BJ (cell line): Measurements from ENCODE around the gene RNF4. TPM values are rescaled to one million over a fixed set of nuclear protein-coding genes. Genes with fewer than 3 reads are reported as not detected.
A peak's percentile ranks its signal among the peaks of the same experiment; 100 is the strongest.

ENCODE experiments used
- CTCF ChIA-PET: fragments of 350-600 bp; formaldehyde crosslinking; extraction: SDS; loops from one replicate; lab custom pipeline; 2021; ENCODE audit warnings: antibody characterized with exemption, inconsistent platforms; lab: Yijun Ruan, JAX
- POLR2A ChIA-PET: fragments of 300-600 bp; sonication (Branson Sonifier 250); formaldehyde crosslinking; extraction: SDS; loops from one replicate; lab custom pipeline; 2021; ENCODE audit warnings: antibody characterized with exemption; lab: Charles Lee
- DNase-seq: peaks from one replicate; pipeline ENCODE4 v3.0.0-alpha.2; 2011; ENCODE audit warnings: low read depth
- H3K27me3 ChIP-seq: 2 replicates; pipeline ENCODE4 v1.6.0; 2011; ENCODE audit warnings: low read length; ENCODE audit not compliant: control insufficient read depth, insufficient read depth
- H3K36me3 ChIP-seq: 2 replicates; pipeline ENCODE4 v1.5.1; 2011; ENCODE audit warnings: low read length; ENCODE audit not compliant: control insufficient read depth, insufficient read depth
- H3K4me3 ChIP-seq: 2 replicates; pipeline ENCODE4 v1.5.1; 2011; ENCODE audit warnings: low read depth, mild to moderate bottlenecking, control low read depth, low read length
- CTCF ChIP-seq: IDR thresholded peaks from 2 replicates; pipeline ENCODE4 v1.5.1; 2011; ENCODE audit warnings: low read depth, mild to moderate bottlenecking, control low read depth, inconsistent platforms, low read length, moderate library complexity; ENCODE audit not compliant: insufficient read depth
- polyA plus RNA-seq: library from polyadenylated mRNA; depleted of rRNA; stranded (reverse); fragments of >200 nt; gene quantifications from 2 replicates; pipeline ENCODE4 v1.2.3, GENCODE V29; 2011

RNF4 gene
- polyA plus RNA-seq, 1 experiment, result 107 TPM

GRCh38 chr4:2458546-2459491 lies 10.1 kb upstream of the RNF4 start:
- POLR2A ChIA-PET, result no interaction called here
- no peak for DNase-seq
- H3K4me3 ChIP-seq, result no peak overlapping the region
- CTCF ChIA-PET, result no interaction called here
- H3K36me3 ChIP-seq, result no peaks in the 10 kb centered on the region
- TF ChIP-seq CTCF, result no peak
- peaks cover 1% of the 10 kb centered on the region; the same call in 1 of the 2 replicates for H3K27me3 ChIP-seq

- Histone ChIP-seq H3K36me3 (no peaks in the 10 kb centered on the region), H3K27me3 (peaks cover 1% of the 10 kb centered on the region; the same call in 1 of the 2 replicates), H3K4me3 (no peak overlapping the region)
- POLR2A ChIA-PET, result no interaction called here
- CTCF ChIA-PET, result no interaction called here
- no peak for DNase-seq
- no peak for TF ChIP-seq CTCF
These were observed 9.1 kb upstream of the RNF4 start for GRCh38 chr4:2459589-2460349.

- no peaks in the 10 kb centered on the region for H3K36me3 ChIP-seq
- ChIA-PET POLR2A (no interaction called here), CTCF (interaction anchor here (1.3 to 1.5 kb wide), 2 partner anchors 10 to 241 kb away, joined by 5 to 9 read pairs; no protein-coding TSS in a partner anchor)
- TF ChIP-seq CTCF, result no peak
- H3K27me3 ChIP-seq, result peaks cover 1% of the 10 kb centered on the region; the same call in 1 of the 2 replicates
- no peak overlapping the region for H3K4me3 ChIP-seq
- no peak for DNase-seq
These were observed 7.5 kb upstream of the RNF4 start for GRCh38 chr4:2461246-2461960.

GRCh38 chr4:2462218-2462991 lies 6.5 kb upstream of the RNF4 start:
- Histone ChIP-seq H3K36me3 (no peaks in the 10 kb centered on the region), H3K4me3 (peak overlapping the region; percentile 35), H3K27me3 (peaks cover 1% of the 10 kb centered on the region; the same call in 1 of the 2 replicates)
- no peak for DNase-seq
- ChIA-PET CTCF (interaction anchor here (0.7 to 1.5 kb wide), 7 partner anchors 11 to 347 kb away, joined by 3 to 15 read pairs (median 4); no protein-coding TSS in a partner anchor), POLR2A (no interaction called here)
- TF ChIP-seq CTCF, result no peak
